Trophoblast cell (in vitro differentiated cells and primary cell): ENCODE measurements around the gene EFCAB13.

ENCODE experiments used
- DNase-seq, 2 donors: peaks; one replicate each; pipeline ENCODE4 v3.0.0-alpha.2; 2016
- H2AFZ ChIP-seq: 2 replicates; pipeline ENCODE4 v1.6.1; 2013; ENCODE audit warnings: low read length, moderate library complexity, mild to moderate bottlenecking; ENCODE audit not compliant: insufficient read depth, poor library complexity
- H2AK5ac ChIP-seq: 2 replicates; pipeline ENCODE4 v1.6.1; 2013; ENCODE audit warnings: mild to moderate bottlenecking, low read length
- H2BK120ac ChIP-seq: 2 replicates; pipeline ENCODE4 v1.6.1; 2013; ENCODE audit warnings: low read length, mild to moderate bottlenecking, moderate library complexity; ENCODE audit not compliant: insufficient read depth, poor library complexity
- H2BK12ac ChIP-seq: 2 replicates; pipeline ENCODE4 v1.6.1; 2013; ENCODE audit warnings: mild to moderate bottlenecking, low read length, moderate library complexity
- H2BK5ac ChIP-seq: 2 replicates; pipeline ENCODE4 v1.6.1; 2013; ENCODE audit warnings: low read length, low read depth, moderate library complexity, mild to moderate bottlenecking; ENCODE audit not compliant: poor library complexity
- H3K14ac ChIP-seq: 2 replicates; pipeline ENCODE4 v1.6.1; 2013; ENCODE audit warnings: mild to moderate bottlenecking, low read length
- H3K18ac ChIP-seq: 2 replicates; pipeline ENCODE4 v1.6.1; 2013; ENCODE audit warnings: mild to moderate bottlenecking, low read length
- H3K23ac ChIP-seq: 2 replicates; pipeline ENCODE4 v1.6.1; 2013; ENCODE audit warnings: low read length
- H3K27ac ChIP-seq: 2 replicates; pipeline ENCODE4 v1.5.1; 2013; ENCODE audit warnings: low read depth, mild to moderate bottlenecking, inconsistent platforms, low read length, moderate library complexity
- H3K27me3 ChIP-seq: 2 replicates; pipeline ENCODE4 v1.6.1; 2013; ENCODE audit warnings: inconsistent platforms, mild to moderate bottlenecking, low read length, moderate library complexity; ENCODE audit not compliant: insufficient read depth
- H3K36me3 ChIP-seq, 2 experiments: 1 replicate in 1 of 2; 2 replicates in 1 of 2; pipeline ENCODE4 v1.6.1; 2013; ENCODE audit warnings: low read length in 2 of 2, mild to moderate bottlenecking in 2 of 2, moderate library complexity in 1 of 2; ENCODE audit not compliant: insufficient read depth in 2 of 2, control insufficient read depth in 1 of 2
- H3K4ac ChIP-seq: 2 replicates; pipeline ENCODE4 v1.6.1; 2013; ENCODE audit warnings: low read depth, mild to moderate bottlenecking, low read length, moderate library complexity
- H3K4me1 ChIP-seq, 2 experiments: 1 replicate in 1 of 2; 2 replicates in 1 of 2; pipeline ENCODE4 v1.6.1; 2013; ENCODE audit warnings: low read length in 2 of 2, mild to moderate bottlenecking in 2 of 2, moderate library complexity in 1 of 2; ENCODE audit not compliant: insufficient read depth in 2 of 2, control insufficient read depth in 1 of 2
- H3K4me2 ChIP-seq: 2 replicates; pipeline ENCODE4 v1.6.1; 2013; ENCODE audit warnings: inconsistent platforms, mild to moderate bottlenecking, low read length, moderate library complexity
- H3K4me3 ChIP-seq: 2 replicates; pipeline ENCODE4 v1.5.1; 2013; ENCODE audit warnings: mild to moderate bottlenecking, low read depth, low read length, inconsistent platforms
- H3K79me1 ChIP-seq: one replicate; pipeline ENCODE4 v1.6.1; 2013; ENCODE audit warnings: low read length
- H3K79me2 ChIP-seq: 2 replicates; pipeline ENCODE4 v1.6.1; 2013; ENCODE audit warnings: low read length, mild to moderate bottlenecking; ENCODE audit not compliant: control insufficient read depth, insufficient read depth, poor library complexity
- H3K9ac ChIP-seq: 2 replicates; pipeline ENCODE4 v1.6.1; 2013; ENCODE audit warnings: mild to moderate bottlenecking, low read length
- H3K9me3 ChIP-seq: 2 replicates; pipeline ENCODE4 v1.6.1; 2013; ENCODE audit warnings: low read depth, mild to moderate bottlenecking, control low read depth, inconsistent platforms, low read length; ENCODE audit not compliant: insufficient read depth
- H4K12ac ChIP-seq: 2 replicates; pipeline ENCODE4 v1.6.1; 2013; ENCODE audit warnings: low read depth, mild to moderate bottlenecking, low read length, moderate library complexity
- H4K8ac ChIP-seq: 2 replicates; pipeline ENCODE4 v1.6.1; 2013; ENCODE audit warnings: low read depth, mild to moderate bottlenecking, low read length, moderate library complexity
- H4K91ac ChIP-seq: one replicate; pipeline ENCODE4 v1.6.1; 2013; ENCODE audit warnings: low read depth, mild to moderate bottlenecking, low read length, moderate library complexity
- WGBS: extraction: QIAGEN DNeasy Blood & Tissue Kit; methylation state at CpG from one replicate; pipeline ENCODE4 v1.1.7; 2013; ENCODE audit warnings: missing lambda C conversion rate; ENCODE audit not compliant: insufficient read length, insufficient coverage; ENCODE audit errors: extremely low coverage; 5-methylcytosine and 5-hydroxymethylcytosine counted together

Gene EFCAB13

DNA sequence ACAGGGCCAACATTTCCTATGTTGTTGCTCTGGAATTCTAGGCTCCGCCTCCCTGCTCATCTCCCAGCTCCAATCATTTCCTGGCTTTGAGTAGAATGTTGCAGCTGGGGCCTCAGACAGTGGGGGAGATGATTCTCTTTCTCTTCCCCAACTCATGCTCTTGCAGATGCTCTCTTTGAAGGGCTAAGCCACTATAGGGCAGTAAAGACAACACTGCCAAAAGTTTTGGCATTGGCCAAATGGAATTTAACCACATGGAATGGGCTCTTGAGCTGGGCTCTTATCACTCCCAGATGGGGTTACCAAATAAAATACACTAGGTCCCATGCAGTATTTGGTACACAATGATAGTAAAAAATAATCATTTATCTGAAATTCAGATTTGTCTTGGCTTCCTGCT, 19.6 kb upstream of the EFCAB13 start:
- Histone ChIP-seq H3K23ac (no peak overlapping the region), H3K4ac (no peak overlapping the region)
- no CpG with 5 or more reads among the region's 1 CpG for WGBS

GRCh38 chr17:47305302-47305923, 18.3 kb upstream of the EFCAB13 start:
- DNase-seq, result peak in 1 of 2 donors; percentile 62
- Histone ChIP-seq H3K4me2 (no peak overlapping the region), H3K4ac (no peak overlapping the region), H2AK5ac (no peak overlapping the region), H3K9me3 (peaks cover 2% of the 10 kb centered on the region), H2BK120ac (no peak overlapping the region), H3K4me3 (no peak overlapping the region), H2AFZ (no peak overlapping the region), H4K12ac (no peak overlapping the region), H3K18ac (no peak overlapping the region), H4K8ac (no peak overlapping the region), H3K23ac (no peak overlapping the region), H3K79me1 (no peaks in the 10 kb centered on the region), H3K36me3 (no peaks in the 10 kb centered on the region), H2BK12ac (no peak overlapping the region), H3K79me2 (no peaks in the 10 kb centered on the region), H3K14ac (no peak overlapping the region), H3K4me1 (peaks cover 6 to 11% of the 10 kb centered on the region in 2 experiments), H4K91ac (no peak overlapping the region), H2BK5ac (no peak overlapping the region), H3K9ac (no peak overlapping the region), H3K27me3 (no peaks in the 10 kb centered on the region), H3K27ac (no peak overlapping the region)
- no CpG with 5 or more reads among the region's 4 CpGs for WGBS

More for the DNA sequence above, 19.6 kb upstream of the EFCAB13 start:
- Histone ChIP-seq H3K4me1 (peaks cover 6 to 11% of the 10 kb centered on the region in 2 experiments), H3K79me2 (no peaks in the 10 kb centered on the region), H3K79me1 (no peaks in the 10 kb centered on the region), H3K9ac (no peak overlapping the region), H2AFZ (no peak overlapping the region), H4K8ac (no peak overlapping the region), H4K91ac (no peak overlapping the region), H2BK12ac (no peak overlapping the region), H3K4me3 (no peak overlapping the region), H3K4me2 (no peak overlapping the region), H2AK5ac (no peak overlapping the region), H3K9me3 (peaks cover 2% of the 10 kb centered on the region), H3K18ac (no peak overlapping the region), H3K27ac (no peak overlapping the region), H3K36me3 (no peaks in the 10 kb centered on the region), H4K12ac (no peak overlapping the region), H3K14ac (no peak overlapping the region), H3K27me3 (no peaks in the 10 kb centered on the region), H2BK120ac (no peak overlapping the region), H2BK5ac (no peak overlapping the region)
- no peak for DNase-seq

DNA sequence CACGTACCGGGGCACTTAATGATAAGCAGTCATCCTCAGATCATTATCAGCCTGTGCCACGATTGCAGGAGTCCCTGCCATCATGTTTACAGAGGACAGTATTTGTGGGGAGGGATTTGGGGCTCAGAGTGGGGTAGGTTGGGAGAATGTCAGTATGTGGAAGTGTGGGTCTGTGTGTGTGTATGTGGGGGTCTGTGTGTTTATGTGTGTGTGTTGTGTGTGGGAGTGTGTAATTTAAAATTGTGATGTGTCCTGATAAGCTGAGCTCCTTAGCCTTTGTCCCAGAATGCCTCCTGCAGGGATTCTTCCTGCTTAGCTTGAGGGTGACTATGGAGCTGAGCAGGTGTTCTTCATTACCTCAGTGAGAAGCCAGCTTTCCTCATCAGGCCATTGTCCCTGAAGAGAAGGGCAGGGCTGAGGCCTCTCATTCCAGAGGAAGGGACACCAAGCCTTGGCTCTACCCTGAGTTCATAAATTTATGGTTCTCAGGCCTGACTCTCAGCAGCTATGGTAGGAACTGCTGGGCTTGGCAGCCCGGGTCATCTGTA, 13.5 kb upstream of the EFCAB13 start:
- no peak overlapping the region for H3K4me3 ChIP-seq
- WGBS, result no CpG with 5 or more reads among the region's 4 CpGs
- peak in 1 of 2 donors; percentile 26 for DNase-seq
- no peaks in the 10 kb centered on the region for H3K9me3 ChIP-seq
- no peak overlapping the region for H2BK120ac ChIP-seq
- no peak overlapping the region for H2AFZ ChIP-seq
- H3K14ac ChIP-seq, result no peak overlapping the region
- H3K18ac ChIP-seq, result no peak overlapping the region
- H2AK5ac ChIP-seq, result no peak overlapping the region
- H3K4me2 ChIP-seq, result no peak overlapping the region
- no peak overlapping the region for H4K8ac ChIP-seq
- H2BK5ac ChIP-seq, result no peak overlapping the region
- H4K12ac ChIP-seq, result no peak overlapping the region
- no peaks in the 10 kb centered on the region for H3K79me1 ChIP-seq
- no peaks in the 10 kb centered on the region for H3K79me2 ChIP-seq
- H3K23ac ChIP-seq, result no peak overlapping the region
- no peaks in the 10 kb centered on the region for H3K27me3 ChIP-seq
- peaks cover 3 to 9% of the 10 kb centered on the region in 2 experiments for H3K4me1 ChIP-seq
- H3K36me3 ChIP-seq, result no peaks in the 10 kb centered on the region
- H3K27ac ChIP-seq, result no peak overlapping the region
- no peak overlapping the region for H4K91ac ChIP-seq
- no peak overlapping the region for H2BK12ac ChIP-seq
- no peak overlapping the region for H3K4ac ChIP-seq
- no peak overlapping the region for H3K9ac ChIP-seq

DNA sequence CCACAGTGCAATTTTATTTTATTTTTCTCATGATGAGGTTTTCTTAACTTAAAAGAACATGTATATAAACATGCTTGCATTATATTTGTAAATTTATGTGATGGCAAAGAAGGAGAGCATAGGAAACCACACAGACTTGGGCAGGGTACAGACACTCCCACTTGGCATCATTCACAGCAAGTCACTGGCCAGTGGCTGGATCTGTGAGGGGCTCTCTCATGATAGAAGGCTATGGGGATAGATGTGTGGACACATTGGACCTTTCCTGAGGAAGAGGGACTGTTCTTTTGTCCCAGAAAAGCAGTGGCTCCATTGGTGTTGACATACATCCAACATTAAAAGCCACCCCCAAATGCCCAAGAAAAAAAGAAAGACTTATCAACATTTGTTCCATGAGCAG, 12.3 kb upstream of the EFCAB13 start:
- H3K79me1 ChIP-seq, result no peaks in the 10 kb centered on the region
- H2AFZ ChIP-seq, result no peak overlapping the region
- no peak overlapping the region for H2AK5ac ChIP-seq
- peak overlapping the region; percentile 44 for H2BK12ac ChIP-seq
- H3K4me3 ChIP-seq, result no peak overlapping the region
- no peak for DNase-seq
- no peak overlapping the region for H3K27ac ChIP-seq
- no peak overlapping the region for H4K8ac ChIP-seq
- H4K91ac ChIP-seq, result no peak overlapping the region
- no peak overlapping the region for H4K12ac ChIP-seq
- no peak overlapping the region for H2BK5ac ChIP-seq
- peaks cover 2 to 4% of the 10 kb centered on the region in 2 experiments for H3K4me1 ChIP-seq
- no peaks in the 10 kb centered on the region for H3K9me3 ChIP-seq
- no peak overlapping the region for H3K23ac ChIP-seq
- no peak overlapping the region for H3K4me2 ChIP-seq
- no peaks in the 10 kb centered on the region for H3K36me3 ChIP-seq
- no peak overlapping the region for H2BK120ac ChIP-seq
- no peak overlapping the region for H3K18ac ChIP-seq
- no peak overlapping the region for H3K4ac ChIP-seq
- no peaks in the 10 kb centered on the region for H3K79me2 ChIP-seq
- H3K14ac ChIP-seq, result no peak overlapping the region
- H3K9ac ChIP-seq, result no peak overlapping the region
- no peaks in the 10 kb centered on the region for H3K27me3 ChIP-seq
